Stimulated activated CD8-positive, alpha-beta memory T cell treated with anti-CD3 and anti-CD28 coated beads, Interleukin-7, amount 100 ng/mL, for 4 hours (primary cell): ENCODE data around the gene STRIT1.
"Not testable (repeated sequence)": the region's sequence is repeated elsewhere in the genome, so short reads cannot be mapped to it uniquely, and the experiment has no call there.

Experiments used
- DNase-seq, 2 donors: peaks; one replicate each; pipeline ENCODE4 v3.0.0-alpha.2; 2020; ENCODE audit warnings: low read depth in 2 of 2

The STRIT1 gene

DNA sequence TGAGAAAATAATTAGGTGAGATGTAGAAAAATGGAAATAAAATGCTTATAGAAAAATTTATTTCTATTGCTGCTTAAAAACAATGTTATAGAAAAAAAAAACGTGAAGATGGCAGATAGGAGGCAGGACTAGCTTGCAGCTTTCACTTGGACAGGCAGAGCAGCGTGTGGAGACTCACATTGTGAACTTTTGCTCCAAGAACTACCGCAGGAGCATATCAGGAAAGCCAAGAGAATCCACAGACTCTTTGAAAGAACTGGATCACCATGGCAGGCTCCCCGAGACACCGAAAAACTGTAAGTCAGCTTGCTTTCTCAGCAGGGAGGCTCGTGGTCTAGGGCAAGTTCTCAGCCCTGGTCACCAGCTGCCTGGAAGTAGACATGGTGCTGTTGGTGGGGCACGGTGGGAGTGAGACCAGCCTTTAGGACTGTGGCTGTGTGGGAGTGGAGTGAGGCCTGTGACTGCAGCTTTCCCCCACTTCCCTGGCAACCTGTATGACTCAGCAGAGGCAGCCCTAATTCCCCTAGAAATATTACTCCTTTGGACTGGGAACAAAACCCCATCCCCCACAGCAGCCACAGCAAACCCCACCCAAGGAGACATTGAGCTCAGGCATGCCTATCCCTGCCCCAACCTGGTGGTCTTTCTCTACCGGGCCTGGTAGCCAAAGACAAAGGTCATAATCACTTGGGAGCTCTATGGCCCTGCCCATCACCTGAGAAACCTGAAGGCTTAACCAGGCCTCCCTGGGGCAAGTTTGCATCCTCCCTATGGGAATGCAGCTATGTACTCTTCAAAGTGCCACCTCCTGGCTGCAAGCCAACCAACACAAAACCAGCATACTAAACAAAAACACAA, 22.8 kb downstream of the STRIT1 start:
- DNase-seq: no peak

DNA sequence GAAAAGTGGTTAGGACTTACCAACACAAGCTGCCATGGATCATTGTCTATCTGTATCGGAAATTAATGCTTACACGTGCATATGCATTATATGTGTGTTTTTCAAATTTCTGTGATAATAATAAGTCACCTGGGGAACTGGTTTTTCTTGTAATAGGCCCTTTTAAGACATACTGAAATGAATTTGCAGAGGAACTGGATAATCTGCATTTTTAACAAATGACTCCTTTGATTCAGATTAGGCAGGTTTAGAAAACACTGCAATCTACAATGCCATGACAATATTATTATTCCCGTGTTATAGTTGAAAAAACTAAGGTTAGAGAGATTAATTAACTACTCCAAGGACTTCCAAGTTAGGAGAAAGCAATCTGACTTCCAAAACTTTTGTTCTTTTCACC, 23.4 kb downstream of the STRIT1 start:
- no peak for DNase-seq

DNA sequence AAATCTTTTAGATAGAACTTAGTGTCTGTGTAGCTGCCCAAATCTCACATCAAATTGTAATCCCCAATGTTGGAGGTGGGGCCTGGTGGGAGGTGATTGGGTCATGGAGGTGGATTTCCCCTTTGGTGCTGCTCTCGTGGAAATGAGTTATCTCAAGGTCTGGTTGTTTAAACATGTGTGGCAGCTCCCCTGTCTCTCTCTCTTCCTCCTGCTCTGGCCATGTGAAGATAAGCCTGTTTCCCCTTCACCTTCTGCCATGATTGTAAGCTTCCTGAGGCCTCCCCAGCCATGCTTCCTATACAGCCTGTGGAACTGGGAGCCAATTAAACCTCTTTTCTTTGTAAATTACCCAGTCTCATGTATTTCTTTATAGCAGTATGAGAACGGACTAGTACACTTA, 30.6 kb downstream of the STRIT1 start:
- DNase-seq: not testable (repeated sequence)

DNA sequence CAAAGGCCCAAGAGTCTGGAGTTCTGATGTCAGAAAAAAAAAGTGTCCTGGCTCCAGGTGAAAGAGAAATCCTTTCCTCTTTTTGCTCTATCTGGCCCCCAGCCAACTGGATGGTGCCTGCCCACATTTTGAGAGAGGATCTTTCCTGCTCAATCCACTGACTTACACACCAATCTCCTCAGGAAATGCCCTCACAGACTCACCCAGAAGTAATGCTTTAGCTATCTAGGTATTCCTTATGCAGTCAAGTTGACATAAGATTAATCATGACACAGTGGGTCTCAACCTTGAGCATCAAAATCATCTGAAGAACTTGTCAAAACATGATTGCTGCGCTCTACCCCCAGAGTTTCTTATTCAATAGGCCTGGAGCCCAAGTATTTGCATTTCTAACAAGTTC, 31.2 kb downstream of the STRIT1 start:
- DNase-seq: no peak

DNA sequence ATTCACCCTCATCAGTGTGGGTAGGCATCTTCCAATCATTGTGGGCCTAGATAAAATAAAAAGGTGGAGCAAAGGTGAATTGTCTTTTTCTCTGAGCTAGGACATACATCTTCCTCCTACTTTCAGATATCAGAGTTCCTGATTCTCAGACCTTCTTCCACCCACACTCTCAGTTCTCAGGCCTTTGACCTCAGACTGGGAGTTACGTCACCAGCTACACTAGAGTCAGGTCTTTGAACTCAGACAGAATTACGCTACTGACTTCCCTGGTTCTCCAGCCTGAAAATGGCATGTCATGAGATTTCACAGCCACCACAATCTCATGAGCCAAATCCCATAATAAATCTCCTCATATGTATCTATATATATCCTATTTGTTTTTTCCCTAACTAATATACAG, 39.0 kb downstream of the STRIT1 start:
- DNase-seq: no peak

DNA sequence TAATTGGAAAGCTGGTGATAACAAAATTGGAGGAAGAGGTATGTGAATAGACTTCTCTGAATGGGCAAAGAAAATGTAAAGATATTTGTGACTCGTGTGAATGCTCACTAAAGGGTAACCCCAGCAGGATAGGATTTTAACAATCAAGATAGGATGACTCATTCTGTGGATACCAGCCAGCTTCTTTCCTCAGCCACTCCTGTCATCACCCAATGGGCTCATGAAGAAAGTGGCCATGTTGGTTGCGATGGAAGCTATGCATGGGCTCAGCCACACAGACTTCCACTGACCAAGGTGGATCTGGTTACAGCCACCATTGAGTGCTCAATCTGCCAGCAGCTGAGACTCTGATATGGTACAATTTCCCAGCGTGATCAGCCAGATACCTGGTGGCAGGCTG, 40.9 kb downstream of the STRIT1 start:
- no peak for DNase-seq

DNA sequence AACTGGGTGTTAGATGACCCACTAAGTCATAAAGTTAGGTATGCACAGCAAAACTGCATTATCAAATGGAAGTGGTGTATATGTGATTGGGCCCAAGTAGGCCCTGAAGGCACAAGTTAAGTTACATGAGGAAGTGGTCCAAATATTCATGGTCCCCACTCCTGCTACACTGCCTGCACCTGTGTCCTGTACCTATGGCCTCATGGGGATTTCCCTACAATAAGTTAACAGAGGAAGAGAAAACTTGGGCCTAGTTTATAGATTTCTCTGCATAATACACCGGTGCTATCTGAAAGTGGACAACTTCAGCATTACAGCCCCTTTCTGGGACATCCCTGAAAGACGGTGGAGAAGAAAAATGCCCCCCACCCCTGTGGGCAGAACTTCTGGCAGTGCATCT, 41.5 kb downstream of the STRIT1 start:
- no peak for DNase-seq

DNA sequence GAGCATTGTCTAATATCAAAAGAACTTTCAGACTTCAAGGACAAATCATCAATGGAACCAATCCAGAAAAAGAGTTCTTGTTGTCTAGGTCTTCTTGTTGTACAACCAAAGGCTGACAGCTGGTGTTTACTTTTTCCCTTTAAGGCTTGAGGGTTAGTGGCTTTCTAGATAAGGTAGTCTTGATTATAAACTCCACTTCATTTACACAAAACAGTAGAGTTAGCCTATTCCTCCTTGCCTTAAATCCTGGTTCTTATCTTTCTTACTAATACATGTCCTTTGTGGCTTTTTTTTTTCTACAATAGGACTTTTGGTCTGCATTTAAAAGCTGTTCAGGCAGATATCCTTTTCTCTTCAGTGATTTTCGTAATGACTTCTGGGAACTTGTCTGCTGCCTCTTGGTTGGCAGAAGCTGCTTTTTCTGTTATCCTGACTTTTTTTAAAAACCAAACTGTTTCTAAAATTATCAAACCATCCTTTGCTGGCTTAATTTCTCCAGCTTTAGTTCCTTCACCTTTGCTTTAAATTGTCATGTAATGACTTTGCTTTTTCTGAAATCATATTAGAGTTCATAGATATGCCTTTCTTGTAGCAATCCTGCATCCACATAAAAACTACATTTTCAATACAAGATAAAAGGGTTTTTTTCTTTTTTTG, 44.8 kb downstream of the STRIT1 start:
- no peak for DNase-seq

DNA sequence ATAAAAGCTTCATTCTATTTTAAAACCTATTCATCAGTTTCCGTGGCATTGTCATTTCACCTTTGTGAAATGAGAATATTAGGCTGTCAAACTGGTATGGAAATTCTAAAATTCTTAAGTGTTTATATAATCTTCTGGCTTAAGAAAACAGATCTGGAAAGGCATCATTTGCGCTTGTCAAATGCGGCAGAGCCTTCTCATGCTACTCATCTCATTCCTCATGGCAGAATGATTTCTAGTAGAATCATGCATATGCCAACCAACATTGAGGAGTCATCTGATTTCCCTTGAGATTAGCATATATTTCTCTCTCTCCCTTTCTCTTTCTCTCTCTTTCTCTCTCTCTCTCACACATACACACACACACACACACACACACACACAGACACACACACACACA, 48.8 kb downstream of the STRIT1 start:
- no peak for DNase-seq

DNA sequence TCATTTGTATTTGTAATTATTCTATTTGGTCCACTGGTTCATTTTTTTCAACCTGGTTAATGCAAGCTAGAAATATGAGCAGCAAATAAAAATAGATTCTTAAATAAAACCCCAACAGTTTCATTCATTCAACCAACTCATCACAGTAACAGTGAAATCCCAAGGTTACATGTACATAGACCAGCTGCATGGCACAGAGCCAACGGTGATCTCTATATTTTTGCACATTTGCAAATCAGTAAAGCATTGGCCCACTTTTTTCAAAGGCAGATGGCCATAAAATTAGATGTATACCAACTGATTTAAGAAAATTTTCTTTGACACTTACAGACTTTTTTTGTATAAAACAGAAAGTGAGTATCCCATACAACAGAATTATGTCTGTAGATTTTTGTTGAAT, 49.3 kb downstream of the STRIT1 start:
- no peak for DNase-seq

DNA sequence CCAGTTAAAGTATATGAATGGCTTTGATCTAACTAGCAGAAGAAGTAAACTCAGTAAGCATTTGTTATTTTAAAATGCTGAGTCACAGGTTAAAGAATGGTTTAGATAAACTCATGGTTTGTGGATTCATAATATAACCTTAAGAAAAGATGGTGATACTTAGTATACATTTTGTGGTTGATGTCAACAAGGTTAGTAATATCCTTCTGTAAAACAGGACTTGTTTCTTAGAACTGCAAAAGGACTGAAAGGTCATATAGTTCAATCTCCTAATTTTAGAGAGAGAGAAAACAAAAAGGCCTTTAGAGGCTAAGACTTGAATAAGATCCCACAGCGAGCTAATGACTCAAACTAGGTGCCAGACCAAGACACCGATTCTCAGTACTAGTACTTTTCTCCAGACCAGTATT, 50.0 kb downstream of the STRIT1 start:
- DNase-seq: no peak

DNA sequence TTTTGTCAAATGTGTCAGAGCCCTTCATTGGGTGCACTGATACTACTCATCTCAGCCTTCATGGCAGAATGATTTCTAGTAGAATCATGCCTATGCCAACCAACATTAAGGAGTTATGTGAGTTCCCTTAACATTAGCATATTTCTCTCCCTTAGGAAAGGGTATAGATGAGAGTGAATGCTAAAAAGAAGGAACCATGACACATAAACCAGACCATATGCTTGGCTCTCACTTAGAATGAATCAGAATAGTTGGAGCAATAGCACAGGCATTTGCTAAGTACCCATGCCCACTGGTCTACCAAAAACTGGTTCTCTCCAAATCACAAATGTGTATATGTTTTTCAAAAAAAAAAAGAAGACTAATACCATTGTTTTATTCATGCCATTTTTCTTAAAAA, 51.1 kb downstream of the STRIT1 start:
- no peak for DNase-seq

DNA sequence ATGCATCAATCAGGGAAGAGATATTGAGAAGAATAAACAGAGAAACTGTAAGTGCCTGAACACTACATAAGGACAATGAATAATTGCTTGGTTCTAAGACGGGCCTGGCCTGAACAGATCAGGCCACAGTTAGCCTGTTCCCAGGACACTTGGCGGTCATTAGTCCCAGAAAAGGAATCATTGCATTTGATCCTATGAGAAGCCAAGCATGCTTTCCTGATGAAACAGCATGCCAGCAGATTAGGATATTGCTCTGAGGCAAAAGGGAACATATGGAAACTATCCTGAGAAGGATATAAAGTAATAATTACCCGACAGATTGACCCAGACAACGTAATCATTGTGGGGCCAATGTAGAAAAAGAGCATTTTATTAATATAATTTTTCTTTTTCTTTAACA, 51.9 kb downstream of the STRIT1 start:
- no peak for DNase-seq
